HG03280 (cell line): ENCODE measurements around the gene DAPK1.

Source experiments
- ATAC-seq: cut with Tn5 transposase; IDR thresholded peaks from one replicate; pipeline ENCODE4 v1.9.1; 2021; ENCODE audit warnings: mild to moderate bottlenecking, moderate library complexity; ENCODE audit not compliant: unreplicated experiment

DAPK1 gene

GRCh38 chr9:87564791-87565241 lies 67.1 kb downstream of the DAPK1 start:
- no peak for ATAC-seq

- no peak for ATAC-seq
These were observed 69.3 kb downstream of the DAPK1 start for GRCh38 chr9:87567001-87567400.

GRCh38 chr9:87567571-87567970 lies 69.9 kb downstream of the DAPK1 start:
- ATAC-seq, result no peak

- no peak for ATAC-seq
These were observed 70.3 kb downstream of the DAPK1 start for GRCh38 chr9:87567983-87568382.

- no peak for ATAC-seq
These were observed 70.7 kb downstream of the DAPK1 start for GRCh38 chr9:87568401-87568800.

GRCh38 chr9:87569008-87569509 lies 71.4 kb downstream of the DAPK1 start:
- no peak for ATAC-seq

- ATAC-seq, result no peak
These were observed 71.9 kb downstream of the DAPK1 start for GRCh38 chr9:87569518-87569917.

GRCh38 chr9:87570000-87570908 lies 72.6 kb downstream of the DAPK1 start:
- no peak for ATAC-seq

- no peak for ATAC-seq
These were observed 75.1 kb downstream of the DAPK1 start for GRCh38 chr9:87572719-87573118.

GRCh38 chr9:87573841-87574342 lies 76.2 kb downstream of the DAPK1 start:
- ATAC-seq, result no peak

- no peak for ATAC-seq
These were observed 80.1 kb downstream of the DAPK1 start for GRCh38 chr9:87577746-87578145.

GRCh38 chr9:87578625-87579024 lies 81.0 kb downstream of the DAPK1 start:
- ATAC-seq, result no peak

- ATAC-seq, result no peak
These were observed 82.3 kb downstream of the DAPK1 start for GRCh38 chr9:87579781-87580541.

GRCh38 chr9:87580941-87581438 lies 83.3 kb downstream of the DAPK1 start:
- no peak for ATAC-seq

GRCh38 chr9:87581513-87581912 lies 83.8 kb downstream of the DAPK1 start:
- ATAC-seq, result no peak

GRCh38 chr9:87581949-87582637 lies 84.4 kb downstream of the DAPK1 start:
- no peak for ATAC-seq

GRCh38 chr9:87584326-87584725 lies 86.7 kb downstream of the DAPK1 start:
- no peak for ATAC-seq

- no peak for ATAC-seq
These were observed 87.6 kb downstream of the DAPK1 start for GRCh38 chr9:87585123-87585855.

GRCh38 chr9:87586731-87587355 lies 89.2 kb downstream of the DAPK1 start:
- ATAC-seq, result no peak

- ATAC-seq, result no peak
These were observed 89.7 kb downstream of the DAPK1 start for GRCh38 chr9:87587356-87587745.
